K562 (cell line): ENCODE results near the gene MAST3. TPM values are rescaled to one million over a fixed set of nuclear protein-coding genes. Genes with fewer than 3 reads are reported as not detected.

Experiments used
- C11orf30 ChIP-seq: fragments of 450-650 bp; IDR thresholded peaks from 2 replicates; pipeline ENCODE4 v1.6.1; 2016; ENCODE audit warnings: low read depth, mild to moderate bottlenecking
- CBX3 ChIP-seq, 2 experiments: IDR thresholded peaks; 1 replicate in 1 of 2; 2 replicates in 1 of 2; pipeline ENCODE4 v1.6.1; 2012; ENCODE audit warnings: inconsistent platforms in 2 of 2, low read length in 2 of 2, borderline replicate concordance in 1 of 2, control low read depth in 1 of 2
- EP400 ChIP-seq: fragments of 450-650 bp; IDR thresholded peaks from 2 replicates; pipeline ENCODE4 v1.6.1; 2017; ENCODE audit warnings: antibody characterized with exemption, mild to moderate bottlenecking, moderate library complexity
- HMBOX1 ChIP-seq: sonication (generic); IDR thresholded peaks from 2 replicates; pipeline ENCODE4 v1.6.1; 2016
- MAZ ChIP-seq, 2 experiments: fragments of 450-650 bp in 1 of 2; sonication (generic) in 1 of 2; formaldehyde crosslinking; IDR thresholded peaks in 1 of 2; conservative IDR thresholded peaks in 1 of 2; 2 replicates each; pipeline versions ENCODE4 v1.4.0 to v1.5.0; 2020; ENCODE audit warnings: mild to moderate bottlenecking in 1 of 2, missing genetic modification reagents in 1 of 2
- MCM2 ChIP-seq: fragments of 450-650 bp; IDR thresholded peaks from 2 replicates; pipeline ENCODE4 v1.6.1; 2017; ENCODE audit warnings: low read depth, mild to moderate bottlenecking
- NEUROD1 ChIP-seq: fragments of 150-350 bp; IDR thresholded peaks from 2 replicates; pipeline ENCODE4 v1.6.1; 2014; ENCODE audit warnings: borderline replicate concordance, low read length, low read depth; ENCODE audit not compliant: partially characterized antibody
- NR2C2 ChIP-seq, 2 experiments: fragments of 200-800 bp in 1 of 2; sonication (Bioruptor generic) in 1 of 2; sonication (generic) in 1 of 2; formaldehyde crosslinking in 1 of 2; IDR thresholded peaks; 2 replicates each; pipeline versions ENCODE4 v1.6.1 to v1.8.0; 2016 to 2022; ENCODE audit warnings: mild to moderate bottlenecking in 1 of 2, missing compliant biosample characterization in 1 of 2, missing genetic modification characterization in 1 of 2, missing genetic modification reagents in 1 of 2
- PHF21A ChIP-seq: fragments of 450-650 bp; IDR thresholded peaks from 2 replicates; pipeline ENCODE4 v1.6.1; 2017; ENCODE audit warnings: low read depth, borderline replicate concordance
- POLR2AphosphoS5 ChIP-seq: IDR thresholded peaks from 2 replicates; pipeline ENCODE4 v1.6.1; 2011; ENCODE audit warnings: mild to moderate bottlenecking, low read depth, low read length, moderate library complexity; ENCODE audit not compliant: control insufficient read depth, insufficient read depth
- RBM22 ChIP-seq: fragments of 200-400 bp; formaldehyde crosslinking; IDR thresholded peaks from 2 replicates; pipeline ENCODE4 v1.6.1; 2018; ENCODE audit warnings: low read length, low read depth; ENCODE audit not compliant: poor library complexity, severe bottlenecking
- SMC3 ChIP-seq: conservative IDR thresholded peaks from 2 replicates; pipeline ENCODE4 v1.6.1; 2011; ENCODE audit warnings: low read depth, low read length, improper control_type of control experiment; ENCODE audit not compliant: insufficient read depth
- STAG1 ChIP-seq: sonication (generic); formaldehyde crosslinking; IDR thresholded peaks from 2 replicates; pipeline ENCODE4 v1.5.0; 2020; ENCODE audit warnings: missing genetic modification reagents, borderline replicate concordance
- STAT5A ChIP-seq: IDR thresholded peaks from 2 replicates; pipeline ENCODE4 v1.6.1; 2012; ENCODE audit warnings: low read length, inconsistent platforms, borderline replicate concordance
- TEAD1 ChIP-seq, 2 experiments: fragments of 450-650 bp in 1 of 2; sonication (generic) in 1 of 2; formaldehyde crosslinking; IDR thresholded peaks; 2 replicates each; pipeline versions ENCODE4 v1.4.0 to v1.8.0; 2020 to 2022; ENCODE audit warnings: mild to moderate bottlenecking in 2 of 2, missing genetic modification reagents in 1 of 2
- TRIM28 ChIP-seq: fragments of 450-650 bp; IDR thresholded peaks from 2 replicates; pipeline ENCODE4 v1.6.1; 2017
- ZBTB40 ChIP-seq, 2 experiments: fragments of 450-650 bp in 1 of 2; sonication (generic) in 1 of 2; formaldehyde crosslinking in 1 of 2; IDR thresholded peaks; 2 replicates each; pipeline versions ENCODE4 v1.7.1 to v1.9.0; 2016 to 2022; ENCODE audit warnings: inconsistent platforms in 1 of 2, mild to moderate bottlenecking in 1 of 2, missing genetic modification reagents in 1 of 2
- ZNF41 ChIP-seq: fragments of 250-450 bp; sonication (Bioruptor Pico); conservative IDR thresholded peaks from 2 replicates; pipeline ENCODE4 v1.4.0; 2020; ENCODE audit warnings: mild to moderate bottlenecking
- polyA plus RNA-seq, 8 experiments: library from polyadenylated mRNA; depleted of rRNA in 4 of 8; stranded (reverse) in 5 of 8; unstranded in 3 of 8; fragments of >200 nt; fragmentation: Nextera tagmentation in 2 of 8; fragmentation: Illumina TruSeq in 1 of 8; extraction: Ambion mirVana in 2 of 8; extraction: Trizol in 1 of 8; gene quantifications; 2 replicates each; pipeline versions ENCODE4 v1.2.1 to v1.2.3, GENCODE V29; 2011 to 2014; ENCODE audit warnings: inconsistent platforms in 1 of 8, missing spikeins in 1 of 8
- total RNA-seq, 7 experiments: library from RNA; depleted of rRNA in 6 of 7; stranded (reverse); fragments of >200 nt in 6 of 7; fragmentation: Illumina TruSeq in 2 of 7; extraction: Trizol in 2 of 7; gene quantifications; 2 replicates each; pipeline versions ENCODE4 v1.2.1 to v1.2.3, GENCODE V29; 2011 to 2021; ENCODE audit warnings: low replicate concordance in 1 of 7

The MAST3 gene
- total and polyA plus RNA-seq, 9 of the 15 experiments (the other 6 are each of a cell fraction or from before 2014, with no cell fraction given) = 0.94 to 9.9 (median 2.4) TPM

- no peak for TF ChIP-seq NEUROD1
- TF ChIP-seq EP400 = 0 out of 2 replicates have a peak, but pooled peaks have one; percentile 25
- TF ChIP-seq TEAD1 (CRISPR knock-in tag; IDR thresholded peaks at IDR 0.05) = no peak; a peak in 1 of 4 replicates
- no peak for TF ChIP-seq HMBOX1
- TF ChIP-seq MCM2 = no peak
- no peak for TF ChIP-seq RBM22
- TF ChIP-seq PHF21A = no peak
- TF ChIP-seq NR2C2 (CRISPR knock-in tag; IDR thresholded peaks at IDR 0.05) = no peak
- TF ChIP-seq NR2C2 (tag; IDR thresholded peaks at IDR 0.05) = 0 out of 2 replicates have a peak, but pooled peaks have one; percentile 48
- no peak for TF ChIP-seq CBX3 (IDR thresholded peaks at IDR 0.05; ENCODE audit: borderline replicate concordance in 1 of 2, low read length in 2 of 2)
- no peak for TF ChIP-seq SMC3
- TF ChIP-seq ZNF41 (CRISPR knock-in tag) = no peak
- no peak for TF ChIP-seq STAT5A
- TF ChIP-seq TRIM28 = no peak
- TF ChIP-seq ZBTB40 (IDR thresholded peaks at IDR 0.05) = no peak
- no peak for TF ChIP-seq ZBTB40 (CRISPR knock-in tag; IDR thresholded peaks at IDR 0.05)
- TF ChIP-seq C11orf30 = no peak
- TF ChIP-seq STAG1 (CRISPR knock-in tag) = no peak
- TF ChIP-seq MAZ (CRISPR knock-in tag; conservative IDR thresholded peaks at IDR 0.05 in 1 of 2, IDR thresholded peaks at IDR 0.05 in 1 of 2) = no peak
- TF ChIP-seq POLR2AphosphoS5 = no peak
These were observed 60.0 kb downstream of the MAST3 start (continued) for GRCh38 chr19:18157465-18158063.
